Measurements from ENCODE around the gene SAFB2.
"Not testable (repeated sequence)": the region's sequence is repeated elsewhere in the genome, so short reads cannot be mapped to it uniquely, and the experiment has no call there.

Gene SAFB2

DNA sequence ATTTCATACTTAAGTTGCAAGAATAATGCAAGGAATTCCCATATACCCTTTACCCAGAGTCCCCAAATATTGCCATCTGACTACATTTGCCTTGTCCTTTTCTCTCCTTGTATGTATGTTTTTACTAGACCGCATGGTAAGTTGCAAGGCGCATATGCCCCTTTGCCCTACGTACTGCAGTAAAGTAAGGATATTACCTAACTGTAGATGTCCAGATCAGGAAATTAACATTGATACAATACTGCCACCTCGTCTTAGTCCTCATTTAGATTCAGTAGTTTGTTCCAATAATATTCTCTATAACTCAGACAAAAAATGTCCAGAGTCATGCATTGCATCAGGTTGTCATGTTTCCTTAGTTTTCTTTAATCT lies 9.7 kb upstream of the SAFB2 start:
- DNase-seq, result no peak

- no peak for DNase-seq
These were observed 9.1 kb upstream of the SAFB2 start for GRCh38 chr19:5631567-5632240.

- no peak for DNase-seq
These were observed 6.4 kb upstream of the SAFB2 start for GRCh38 chr19:5628919-5629481.

DNA sequence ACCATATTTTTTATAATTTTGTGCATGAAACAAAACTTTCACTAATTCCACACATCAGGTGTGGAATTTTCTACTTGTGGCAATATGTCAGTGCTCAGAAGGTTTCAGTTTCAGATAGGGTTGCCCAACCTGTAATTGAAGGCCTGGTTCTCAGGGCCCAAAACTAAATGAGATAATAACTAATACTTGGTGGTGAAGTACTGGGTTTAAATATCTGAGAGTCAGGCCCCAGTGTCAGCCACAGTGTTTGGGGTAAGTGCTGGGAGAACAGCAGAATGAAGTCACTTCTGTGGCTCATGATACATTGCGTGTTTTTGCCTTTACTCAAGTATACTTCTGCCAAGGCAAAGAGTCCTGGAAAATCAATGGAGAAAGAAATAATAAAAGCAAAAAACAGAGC lies 5.9 kb upstream of the SAFB2 start:
- DNase-seq, result no peak

GRCh38 chr19:5627395-5627904 lies 4.9 kb upstream of the SAFB2 start:
- no peak for DNase-seq

GRCh38 chr19:5625641-5626040 lies 3.1 kb upstream of the SAFB2 start:
- DNase-seq, result no peak

DNA sequence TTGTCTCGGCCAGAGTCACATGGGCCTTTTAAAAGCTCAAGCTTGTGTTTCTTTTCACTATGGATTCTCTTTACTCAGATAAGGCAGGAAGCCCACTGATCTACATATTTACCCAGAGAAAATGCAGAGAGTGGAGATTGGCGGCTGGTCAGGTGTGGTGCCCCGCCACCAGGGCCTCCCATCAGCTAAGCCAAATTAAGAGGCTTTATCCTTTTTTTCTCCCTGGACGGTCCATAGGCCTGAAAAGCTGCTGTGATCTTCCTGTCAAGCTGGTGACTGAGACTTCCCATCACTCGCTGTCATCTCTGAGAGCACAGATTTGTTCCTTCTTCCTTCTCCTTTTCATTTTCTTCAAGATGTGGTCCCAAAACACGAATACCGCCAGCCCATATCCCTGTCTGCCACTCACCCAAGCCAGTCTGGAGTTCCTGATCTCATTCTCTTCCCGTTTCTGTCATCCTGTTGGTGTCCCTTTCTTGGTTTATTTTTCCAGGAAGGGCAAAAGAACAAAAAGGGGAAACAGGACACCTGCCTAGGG lies 2.2 kb upstream of the SAFB2 start:
- no peak for DNase-seq

DNA sequence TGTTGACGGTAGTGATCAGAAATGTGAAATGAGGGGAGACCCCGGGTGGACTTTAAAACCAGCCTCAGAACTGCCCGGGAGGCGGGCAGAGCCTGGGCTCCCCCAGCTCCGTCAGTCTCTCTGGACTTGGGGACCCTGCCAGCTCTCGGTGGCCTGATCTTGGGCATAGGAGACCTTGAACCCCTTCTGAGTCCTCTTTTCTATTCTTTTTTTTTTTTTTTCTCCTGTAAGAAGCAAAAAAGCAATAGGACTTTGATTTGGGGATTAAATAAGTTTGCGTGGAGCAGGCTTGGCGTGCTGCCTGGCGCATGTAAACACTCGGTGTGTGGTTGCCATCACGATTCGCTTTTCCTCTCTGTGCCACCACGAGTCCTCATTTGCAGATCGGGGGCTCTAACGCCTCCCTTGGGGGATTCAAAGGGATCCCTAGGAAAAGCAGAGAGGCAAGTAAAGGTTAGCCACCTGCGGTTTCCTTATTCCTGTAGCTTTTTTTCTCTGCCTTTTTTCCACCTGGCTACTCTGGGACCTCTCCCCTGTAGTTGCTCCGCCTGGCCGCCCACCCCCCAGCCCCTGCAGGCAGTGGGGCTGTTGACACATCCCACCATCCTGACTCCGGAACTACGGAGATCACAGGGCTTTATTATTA lies 1.6 kb upstream of the SAFB2 start:
- DNase-seq, result no peak

GRCh38 chr19:5623397-5624017 lies 931 bp upstream of the SAFB2 start:
- DNase-seq, result no peak

- DNase-seq, result no peak
These were observed 571 bp downstream of the SAFB2 start for GRCh38 chr19:5621945-5622464.

GRCh38 chr19:5621311-5621944 lies 1.1 kb downstream of the SAFB2 start:
- DNase-seq, result no peak

- DNase-seq, result no peak
These were observed 2.6 kb downstream of the SAFB2 start for GRCh38 chr19:5619946-5620345.

DNA sequence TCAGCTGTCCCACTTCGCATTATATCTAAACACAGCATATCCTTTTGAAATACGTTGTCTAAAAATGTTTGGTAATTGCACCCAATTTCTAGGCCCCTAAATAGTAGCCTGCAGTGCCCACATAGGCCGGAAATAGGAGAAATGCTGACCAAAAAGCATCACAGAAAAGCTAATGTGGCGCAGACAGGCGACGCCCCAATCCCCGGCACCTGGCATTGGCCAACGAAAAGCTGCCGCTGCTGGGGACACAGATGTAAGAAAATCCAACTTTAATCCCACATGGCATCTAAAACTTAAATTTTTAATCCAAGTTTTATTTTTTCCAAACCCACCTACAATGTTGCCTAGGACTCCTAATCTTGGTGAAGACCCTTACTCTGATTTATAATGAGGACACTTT lies 4.0 kb downstream of the SAFB2 start:
- DNase-seq, result no peak

DNA sequence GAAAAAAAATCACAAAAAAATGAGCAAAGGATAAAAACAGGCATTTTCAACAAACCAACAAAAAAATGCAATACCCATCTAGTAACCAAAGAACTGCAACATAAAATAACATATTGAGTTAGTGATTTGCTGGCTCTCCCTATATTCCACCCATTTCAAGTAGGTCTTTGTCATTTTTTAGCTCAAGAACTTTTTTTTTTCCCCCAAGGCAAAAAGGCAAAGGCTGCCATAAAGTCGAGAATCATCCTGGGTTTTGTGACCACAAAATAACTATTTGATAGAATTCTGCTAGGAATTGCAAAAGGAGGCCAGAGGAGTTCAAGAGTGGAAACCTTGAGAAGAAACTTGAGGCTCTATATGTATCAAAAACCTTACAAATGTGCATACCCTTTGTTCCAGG lies 5.5 kb downstream of the SAFB2 start:
- DNase-seq, result no peak

DNA sequence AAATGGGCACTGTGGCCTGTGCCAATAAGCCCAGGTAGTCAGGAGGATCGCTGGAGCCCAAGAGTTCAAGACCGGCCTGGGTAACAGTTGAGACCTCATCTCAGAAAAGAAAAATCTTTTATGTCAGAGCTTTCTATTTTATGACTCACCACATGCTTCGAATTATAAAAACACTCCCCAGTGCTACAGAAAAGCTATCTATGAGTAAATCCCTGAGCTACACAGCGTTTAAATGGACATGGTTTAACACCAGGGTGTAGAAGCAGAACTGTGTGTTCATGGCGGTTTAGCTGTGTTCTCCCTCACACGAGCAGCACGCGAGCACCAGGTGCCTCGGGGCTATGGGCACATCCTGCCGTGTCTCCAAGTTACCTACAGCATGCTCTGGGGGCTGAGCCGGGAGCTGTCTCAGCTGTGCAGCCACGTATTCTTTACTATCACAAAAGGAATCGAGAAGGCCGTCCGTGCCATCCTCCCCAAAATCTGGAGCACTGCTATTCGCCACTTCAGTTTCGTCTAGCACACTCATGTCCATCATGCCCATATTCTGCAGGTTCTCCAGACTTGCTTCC lies 6.7 kb downstream of the SAFB2 start:
- DNase-seq, result no peak

DNA sequence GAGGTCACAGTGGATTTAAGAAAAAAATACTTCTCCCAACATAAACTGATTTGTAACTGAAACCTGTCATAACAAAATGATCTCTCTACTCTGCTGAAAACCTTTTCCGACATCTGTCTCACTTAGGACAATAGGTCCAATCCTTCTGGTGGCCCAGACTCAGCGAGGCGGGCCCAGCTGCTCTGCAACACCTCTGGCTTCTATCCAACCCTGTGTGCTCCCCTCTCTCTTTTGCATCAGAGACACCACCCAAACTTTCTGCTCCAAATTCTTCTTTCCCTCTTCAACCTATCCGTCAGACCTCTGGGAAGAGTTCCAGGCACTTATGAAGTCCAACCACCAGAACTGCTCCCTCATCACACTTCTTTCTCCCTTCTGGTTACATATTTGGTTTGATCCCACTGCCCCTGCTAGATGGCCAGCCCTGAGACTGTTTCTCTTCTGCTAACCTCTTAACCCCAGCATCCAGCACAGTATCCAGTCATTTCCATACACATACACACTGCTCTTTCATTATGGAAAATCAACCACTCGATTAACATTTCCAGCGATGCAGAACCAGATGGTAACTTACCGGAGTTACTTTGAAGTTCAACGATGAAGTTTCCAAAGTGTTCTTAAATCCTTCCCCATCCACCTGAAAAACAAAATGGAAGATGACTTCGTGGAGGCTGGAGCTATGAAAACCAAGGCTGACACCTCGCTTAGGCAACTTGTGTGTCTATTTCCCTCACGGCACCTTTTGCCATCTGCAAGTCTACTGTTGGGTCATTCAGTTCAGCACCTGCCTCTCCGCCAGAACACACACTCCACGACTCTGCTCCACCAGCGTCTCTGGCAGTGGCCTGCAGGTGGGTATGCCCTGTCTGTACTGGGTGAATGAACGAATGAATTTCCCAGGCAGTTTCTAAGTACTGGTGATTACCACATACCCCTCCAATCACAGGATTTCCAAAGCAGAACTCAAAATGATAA lies 9.4 kb downstream of the SAFB2 start:
- DNase-seq, result no peak

GRCh38 chr19:5609881-5610448 lies 12.6 kb downstream of the SAFB2 start:
- no peak for DNase-seq

DNA sequence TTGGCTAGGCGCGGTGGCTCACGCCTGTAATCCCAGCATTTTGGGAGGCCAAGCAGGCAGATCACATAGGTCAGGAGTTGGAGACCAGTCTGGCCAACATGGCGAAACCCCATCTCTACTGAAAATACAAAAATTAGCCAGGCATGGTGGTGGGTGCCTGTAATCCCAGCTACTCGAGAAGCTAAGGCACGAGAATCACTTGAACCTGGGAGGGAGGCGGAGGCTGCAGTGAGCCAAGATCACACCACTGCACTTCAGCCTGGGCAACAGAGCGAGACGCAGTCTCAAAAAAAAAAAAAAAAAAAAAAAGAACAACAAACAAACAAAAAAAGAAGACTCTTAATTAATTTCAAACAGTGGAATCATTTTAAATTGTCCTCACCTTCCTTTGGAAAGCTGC lies 13.8 kb downstream of the SAFB2 start:
- not testable (repeated sequence) for DNase-seq

- DNase-seq, result no peak
These were observed 14.3 kb downstream of the SAFB2 start for GRCh38 chr19:5608291-5608690.

DNA sequence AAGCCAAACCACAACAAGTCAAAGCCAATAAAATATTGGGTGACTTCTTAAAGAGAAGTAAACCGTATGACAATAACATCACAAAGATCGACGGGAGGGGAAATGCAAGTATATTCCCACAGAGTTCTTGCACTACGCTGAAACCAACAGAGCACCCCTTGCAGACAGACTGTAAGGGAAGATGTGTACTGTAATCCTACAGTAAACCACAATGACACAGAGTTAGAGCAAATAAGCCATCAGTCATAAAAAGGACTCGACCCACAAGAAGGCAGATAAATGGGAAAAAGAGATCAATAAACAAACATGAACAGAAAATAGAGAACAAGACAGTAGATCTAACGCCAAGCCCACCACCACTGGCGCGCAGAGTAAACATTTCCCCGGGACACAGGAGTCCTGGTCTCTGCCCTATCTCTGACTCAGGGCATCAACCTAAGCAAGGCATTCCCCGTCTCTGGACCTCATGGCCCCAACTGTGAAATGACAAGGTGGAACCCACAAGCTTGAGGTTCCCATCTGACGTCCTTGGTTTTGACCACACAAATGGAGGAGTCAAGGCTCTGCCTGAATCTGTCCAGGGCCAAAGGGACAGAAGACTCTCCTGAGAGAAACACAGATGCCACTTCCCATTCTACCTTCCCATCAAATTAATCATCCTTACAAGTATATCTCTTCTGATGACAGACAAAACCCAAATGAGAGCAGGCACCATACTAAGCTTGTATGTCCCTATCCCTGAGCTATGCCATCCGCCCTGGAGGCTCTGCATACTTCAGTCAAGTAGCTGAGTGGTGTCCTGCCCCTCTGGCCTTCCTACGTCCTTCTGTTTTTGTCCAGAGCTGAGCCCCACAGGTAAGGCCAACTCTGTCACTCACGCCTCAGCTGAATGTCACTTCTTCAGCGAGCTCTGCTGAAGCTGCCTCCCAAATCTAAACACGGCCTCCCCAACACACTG lies 15.0 kb downstream of the SAFB2 start:
- DNase-seq, result no peak

All from DMS79 (cell line).